ENCODE measurements around the gene ZEB2. TPM values are rescaled to one million over a fixed set of nuclear protein-coding genes. Genes with fewer than 3 reads are reported as not detected.

Gene ZEB2
- total RNA-seq, 1 experiment from 2014 or later: 1.2 TPM

GRCh38 chr2:144405321-144405720 lies 114.6 kb downstream of the ZEB2 start:
- Histone ChIP-seq H3K4me2 (ENCODE audit: insufficient read depth, insufficient read length, low read length) (no peak overlapping the region), H3K79me1 (ENCODE audit: insufficient read depth, low read depth, low read length, poor library complexity, severe bottlenecking) (no peaks in the 10 kb centered on the region), H3K4ac (ENCODE audit: low read depth, low read length) (no peak overlapping the region), H4K8ac (replicated peaks; ENCODE audit: insufficient read length, low read depth, low read length) (no peak overlapping the region), H2BK20ac (ENCODE audit: low read depth, low read length, poor library complexity, severe bottlenecking) (no peak overlapping the region), H3K9me3 (ENCODE audit: control insufficient read depth, low read depth, low read length) (no peaks in the 10 kb centered on the region), H3T11ph (ENCODE audit: low read length) (no peak overlapping the region), H3K56ac (ENCODE audit: insufficient read length, low read depth, low read length) (no peak overlapping the region), H3K79me2 (ENCODE audit: insufficient read depth, low read length) (no peaks in the 10 kb centered on the region), H2BK15ac (ENCODE audit: low read depth, low read length) (no peak overlapping the region), H2BK5ac (ENCODE audit: insufficient read length, low read length) (no peak overlapping the region), H4K5ac (ENCODE audit: insufficient read length, low read depth, low read length) (no peak overlapping the region), H2AFZ (ENCODE audit: low read length) (no peak overlapping the region), H2BK12ac (ENCODE audit: insufficient read length, low read depth, low read length) (no peak overlapping the region), H2AK5ac (ENCODE audit: insufficient read length, low read length) (no peak overlapping the region), H3K27ac (ENCODE audit: insufficient read length, low read depth, low read length) (no peak overlapping the region), H4K91ac (ENCODE audit: insufficient read length, low read depth, low read length) (no peak overlapping the region), H3K23ac (ENCODE audit: insufficient read length, low read depth, low read length) (no peak overlapping the region), H4K20me1 (ENCODE audit: control insufficient read depth, insufficient read depth, insufficient read length) (no peaks in the 10 kb centered on the region), H3K27me3 (ENCODE audit: insufficient read depth, low read length) (no peaks in the 10 kb centered on the region), H3K18ac (ENCODE audit: insufficient read length, low read depth, low read length) (no peak overlapping the region), H3K9ac (ENCODE audit: extremely low read depth, insufficient read length, low read length) (no peak overlapping the region), H3K4me1 (ENCODE audit: insufficient read depth, low read length) (no peaks in the 10 kb centered on the region; the same call in 1 of the 2 replicates), H3K23me2 (ENCODE audit: insufficient read length, low read depth, low read length, poor library complexity, severe bottlenecking) (no peaks in the 10 kb centered on the region), H3K14ac (ENCODE audit: insufficient read depth, low read length) (no peak overlapping the region), H2BK120ac (ENCODE audit: low read depth, low read length, poor library complexity, severe bottlenecking) (no peak overlapping the region)
- no peak for DNase-seq
- H3K4me1 Mint-ChIP-seq: peaks cover 21 to 30% of the 10 kb centered on the region in 2 experiments
- WGBS (ENCODE audit: extremely low coverage, insufficient read length, low lambda C conversion rate): no CpG with 5 or more reads among the region's 2 CpGs
- TF ChIP-seq, protein P1, sequence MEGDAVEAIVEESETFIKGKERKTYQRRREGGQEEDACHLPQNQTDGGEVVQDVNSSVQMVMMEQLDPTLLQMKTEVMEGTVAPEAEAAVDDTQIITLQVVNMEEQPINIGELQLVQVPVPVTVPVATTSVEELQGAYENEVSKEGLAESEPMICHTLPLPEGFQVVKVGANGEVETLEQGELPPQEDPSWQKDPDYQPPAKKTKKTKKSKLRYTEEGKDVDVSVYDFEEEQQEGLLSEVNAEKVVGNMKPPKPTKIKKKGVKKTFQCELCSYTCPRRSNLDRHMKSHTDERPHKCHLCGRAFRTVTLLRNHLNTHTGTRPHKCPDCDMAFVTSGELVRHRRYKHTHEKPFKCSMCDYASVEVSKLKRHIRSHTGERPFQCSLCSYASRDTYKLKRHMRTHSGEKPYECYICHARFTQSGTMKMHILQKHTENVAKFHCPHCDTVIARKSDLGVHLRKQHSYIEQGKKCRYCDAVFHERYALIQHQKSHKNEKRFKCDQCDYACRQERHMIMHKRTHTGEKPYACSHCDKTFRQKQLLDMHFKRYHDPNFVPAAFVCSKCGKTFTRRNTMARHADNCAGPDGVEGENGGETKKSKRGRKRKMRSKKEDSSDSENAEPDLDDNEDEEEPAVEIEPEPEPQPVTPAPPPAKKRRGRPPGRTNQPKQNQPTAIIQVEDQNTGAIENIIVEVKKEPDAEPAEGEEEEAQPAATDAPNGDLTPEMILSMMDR (conservative IDR thresholded peaks at IDR 0.05): no peak
- no peak overlapping the region for H3K27ac Mint-ChIP-seq
- H3K9me3 Mint-ChIP-seq: no peaks in the 10 kb centered on the region; a peak in 1 of 5 replicates
- H3K36me3 Mint-ChIP-seq (ENCODE audit: insufficient read depth in 1 of 3, low read depth in 3 of 3): no peaks in the 10 kb centered on the region
- H3K27me3 Mint-ChIP-seq (ENCODE audit: low read depth): no peaks in the 10 kb centered on the region
- H3K4me3 Mint-ChIP-seq: no peak overlapping the region

Measured in H9 (cell line).